ENCODE data around the gene RASGEF1C. TPM values are rescaled to one million over a fixed set of nuclear protein-coding genes. Genes with fewer than 3 reads are reported as not detected.

The RASGEF1C gene
- total RNA-seq (2014; rRNA removed; shearing (Covaris generic)): not detected in 2 replicates
- not detected in 2 replicates for total RNA-seq (2022)
- not detected for Bru-seq, nascent RNA
- BruChase-seq, experiment 1, labeled RNA remaining after a 6-hour chase: not detected
- percentile 1 among the genes with signal in this experiment for BruChase-seq, experiment 2, labeled RNA remaining after a 2-hour chase
- long read RNA-seq: 0 reads

GRCh38 chr5:180209137-180209581 is at the start of gene RASGEF1C:
Gene RASGEF1C, minus strand, starts transcription at chr5:180209211. Its CDS starts 71,159 bp downstream, at chr5:180138052.
- no peaks in the 10 kb centered on the region for H3K4me1 ChIP-seq (ENCODE audit: insufficient read depth, low read length, poor library complexity, severe bottlenecking)
- no peaks in the 10 kb centered on the region for H4K20me1 ChIP-seq (ENCODE audit: insufficient read depth, low read length)
- H3K4me3 ChIP-seq (ENCODE audit: low read depth, low read length, poor library complexity, severe bottlenecking): no peak within 1 kb of the TSS
- ChIA-PET POLR2A (no interaction called here), CTCF (ENCODE audit: unreplicated experiment) (no interaction called here)
- no peak within 1 kb of the TSS for H2AFZ ChIP-seq (ENCODE audit: low read length)
- no peak within 1 kb of the TSS for H3K4me2 ChIP-seq (ENCODE audit: low read length)
- H3K9me2 ChIP-seq (ENCODE audit: insufficient read depth, low read length): no peaks in the 10 kb centered on the region
- H3K36me3 ChIP-seq (ENCODE audit: insufficient read depth, low read length): no peaks in the 10 kb centered on the region
- H3K27ac ChIP-seq (ENCODE audit: low read depth, low read length, poor library complexity, severe bottlenecking): no peak within 1 kb of the TSS
- no peak for TF ChIP-seq EZH2phosphoT487 (IDR thresholded peaks at IDR 0.05; ENCODE audit: borderline replicate concordance, low read depth, low read length)
- TF ChIP-seq CTCF (conservative IDR thresholded peaks at IDR 0.05; ENCODE audit: low read length): no peak
- H3K9me3 ChIP-seq (ENCODE audit: low read length): no peaks in the 10 kb centered on the region
- intact Hi-C loops (cut with micrococcal nuclease; ENCODE audit: unreplicated experiment): no loop called here
- BruUV-seq (replicated peaks): no TSS peak
- no peak for DNase-seq (ENCODE audit: low spot score)
- no peaks in the 10 kb centered on the region for H3K79me2 ChIP-seq (ENCODE audit: insufficient read depth, low read depth, low read length)

DNA sequence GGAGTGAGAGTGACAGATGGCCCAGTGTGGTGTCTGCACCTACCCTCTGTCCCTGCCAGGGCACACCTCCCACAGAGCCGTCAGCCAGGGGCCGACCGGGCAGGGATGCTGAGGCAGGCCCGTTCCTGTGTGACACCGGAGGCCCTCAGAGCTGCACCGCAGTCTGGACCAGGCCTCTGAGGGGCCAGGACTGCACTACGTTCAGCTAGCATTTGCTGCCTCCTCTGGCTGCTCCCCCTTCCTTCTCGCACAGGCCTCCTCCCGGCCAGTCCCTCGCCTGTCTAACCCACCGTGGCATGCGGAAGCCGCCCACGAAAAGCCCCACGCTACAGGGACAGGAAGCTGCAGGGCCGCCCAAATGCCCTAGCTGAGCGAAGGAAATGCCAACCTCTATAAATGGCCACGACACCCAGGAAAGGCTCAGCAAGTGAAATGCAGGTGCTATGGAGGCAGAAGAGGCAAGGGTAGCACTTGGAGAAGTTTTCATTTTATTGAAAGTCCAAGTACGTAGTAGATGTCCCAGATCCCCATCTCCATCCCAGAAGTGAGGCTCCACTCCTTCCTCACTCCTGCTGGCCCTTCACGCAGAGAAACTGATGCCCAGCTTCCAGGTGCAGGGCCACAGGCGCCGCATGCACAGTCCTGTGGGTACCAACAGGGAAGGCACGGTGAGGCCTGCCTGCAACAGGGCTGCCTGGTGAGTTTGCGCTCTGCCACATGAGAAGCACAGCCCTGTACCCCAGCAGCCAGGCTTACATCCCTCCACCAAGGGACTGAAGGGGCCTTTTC is 44.2 kb upstream of the RASGEF1C start:
- no TSS peak for BruUV-seq (replicated peaks)
- Histone ChIP-seq H2AFZ (ENCODE audit: low read length) (no peak overlapping the region), H3K9me2 (ENCODE audit: insufficient read depth, low read length) (no peaks in the 10 kb centered on the region), H3K79me2 (ENCODE audit: insufficient read depth, low read depth, low read length) (no peaks in the 10 kb centered on the region), H3K9me3 (ENCODE audit: low read length) (peaks cover 48% of the 10 kb centered on the region), H4K20me1 (ENCODE audit: insufficient read depth, low read length) (no peaks in the 10 kb centered on the region), H3K4me1 (ENCODE audit: insufficient read depth, low read length, poor library complexity, severe bottlenecking) (no peaks in the 10 kb centered on the region), H3K36me3 (ENCODE audit: insufficient read depth, low read length) (peaks cover 61% of the 10 kb centered on the region), H3K27ac (ENCODE audit: low read depth, low read length, poor library complexity, severe bottlenecking) (no peak overlapping the region), H3K4me3 (ENCODE audit: low read depth, low read length, poor library complexity, severe bottlenecking) (no peak overlapping the region), H3K4me2 (ENCODE audit: low read length) (no peak overlapping the region)
- CTCF ChIA-PET (ENCODE audit: unreplicated experiment): no interaction called here
- intact Hi-C loops (cut with micrococcal nuclease; ENCODE audit: unreplicated experiment): no loop called here
- POLR2A ChIA-PET: no interaction called here
- TF ChIP-seq EZH2phosphoT487 (IDR thresholded peaks at IDR 0.05; ENCODE audit: borderline replicate concordance, low read depth, low read length) (no peak), CTCF (conservative IDR thresholded peaks at IDR 0.05; ENCODE audit: low read length) (no peak)
- no peak for DNase-seq (ENCODE audit: low spot score)

DNA sequence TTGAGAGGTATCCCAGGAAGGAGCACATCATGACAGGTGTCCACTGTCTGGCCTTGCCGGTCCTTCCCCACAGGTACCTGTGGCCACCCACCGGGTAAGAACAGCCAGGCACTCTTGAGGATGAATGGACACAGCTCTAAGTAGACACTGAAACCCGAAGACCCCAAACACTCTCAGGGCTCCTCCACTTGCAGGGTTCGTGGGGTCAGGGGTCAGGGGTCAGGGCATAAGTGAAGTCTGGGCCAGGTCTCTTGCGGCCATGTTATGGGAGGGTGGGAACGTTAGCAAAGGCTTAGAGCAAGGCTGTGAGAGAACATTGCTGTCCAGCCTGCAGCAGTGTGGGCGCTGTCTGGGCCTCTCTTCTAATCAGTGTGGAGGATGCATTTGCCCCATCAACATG is 42.9 kb upstream of the RASGEF1C start:
- Histone ChIP-seq H2AFZ (ENCODE audit: low read length) (no peak overlapping the region), H3K27ac (ENCODE audit: low read depth, low read length, poor library complexity, severe bottlenecking) (no peak overlapping the region), H3K9me3 (ENCODE audit: low read length) (peaks cover 35% of the 10 kb centered on the region), H3K36me3 (ENCODE audit: insufficient read depth, low read length) (peaks cover 60% of the 10 kb centered on the region), H3K9me2 (ENCODE audit: insufficient read depth, low read length) (no peaks in the 10 kb centered on the region), H3K4me1 (ENCODE audit: insufficient read depth, low read length, poor library complexity, severe bottlenecking) (no peaks in the 10 kb centered on the region), H3K4me2 (ENCODE audit: low read length) (no peak overlapping the region), H3K4me3 (ENCODE audit: low read depth, low read length, poor library complexity, severe bottlenecking) (no peak overlapping the region), H3K79me2 (ENCODE audit: insufficient read depth, low read depth, low read length) (no peaks in the 10 kb centered on the region), H4K20me1 (ENCODE audit: insufficient read depth, low read length) (no peaks in the 10 kb centered on the region)
- POLR2A ChIA-PET: no interaction called here
- intact Hi-C loops (cut with micrococcal nuclease; ENCODE audit: unreplicated experiment): no loop called here
- no TSS peak for BruUV-seq (replicated peaks)
- CTCF ChIA-PET (ENCODE audit: unreplicated experiment): no interaction called here
- no peak for TF ChIP-seq CTCF (conservative IDR thresholded peaks at IDR 0.05; ENCODE audit: low read length)
- no peak for TF ChIP-seq EZH2phosphoT487 (IDR thresholded peaks at IDR 0.05; ENCODE audit: borderline replicate concordance, low read depth, low read length)
- no peak for DNase-seq (ENCODE audit: low spot score)
